Medulla oblongata (tissue), 1 donor: ENCODE measurements around the gene THBS1.

Experiments
- DNase-seq: peaks from one replicate; pipeline ENCODE4 v3.0.0-alpha.2; 2015; ENCODE audit errors: extremely low spot score

The THBS1 gene

GRCh38 chr15:39629371-39629770 is 48.5 kb downstream of the THBS1 start:
- DNase-seq = no peak

- no peak for DNase-seq
Observed at GRCh38 chr15:39629906-39630305, 49.0 kb downstream of the THBS1 start.

GRCh38 chr15:39631357-39631756 is 50.5 kb downstream of the THBS1 start:
- DNase-seq = no peak

GRCh38 chr15:39638041-39638440 is 57.2 kb downstream of the THBS1 start:
- DNase-seq = no peak

GRCh38 chr15:39639037-39639436 is 58.2 kb downstream of the THBS1 start:
- DNase-seq = no peak

GRCh38 chr15:39640665-39641064 is 59.8 kb downstream of the THBS1 start:
- no peak for DNase-seq

- DNase-seq = no peak
Observed at GRCh38 chr15:39641191-39641889, 60.5 kb downstream of the THBS1 start.

GRCh38 chr15:39642011-39642640 is 61.2 kb downstream of the THBS1 start:
- no peak for DNase-seq

GRCh38 chr15:39643727-39644126 is 62.8 kb downstream of the THBS1 start:
- DNase-seq = no peak

GRCh38 chr15:39644136-39644535 is 63.3 kb downstream of the THBS1 start:
- DNase-seq = no peak

GRCh38 chr15:39645138-39645975 is 64.5 kb downstream of the THBS1 start:
- DNase-seq = no peak

GRCh38 chr15:39645976-39646257 is 65.0 kb downstream of the THBS1 start:
- no peak for DNase-seq

- DNase-seq = no peak
Observed at GRCh38 chr15:39646425-39646824, 65.5 kb downstream of the THBS1 start.
